OCI-M2 (cell line): ENCODE measurements around the gene LACRT.
"Not testable (repeated sequence)": the region's sequence is repeated elsewhere in the genome, so short reads cannot be mapped to it uniquely, and the experiment has no call there.

Experiments used
- DNase-seq: peaks from one replicate; lab custom pipeline; 2025; ENCODE audit not compliant: unreplicated experiment; lab: John Stamatoyannopoulos, UW

The LACRT gene

GRCh38 chr12:54641089-54641488 lies 6.4 kb upstream of the LACRT start:
- no peak for DNase-seq

- DNase-seq: not testable (repeated sequence)
These were observed 4.4 kb upstream of the LACRT start for GRCh38 chr12:54639112-54639511.

GRCh38 chr12:54631988-54632728 lies 2.5 kb downstream of the LACRT start:
- DNase-seq: no peak

- no peak for DNase-seq
These were observed 3.1 kb downstream of the LACRT start for GRCh38 chr12:54631551-54631950.

- no peak for DNase-seq
These were observed 4.8 kb downstream of the LACRT start for GRCh38 chr12:54629925-54630324.

- no peak for DNase-seq
These were observed 6.4 kb downstream of the LACRT start for GRCh38 chr12:54628186-54628846.

- no peak for DNase-seq
These were observed 7.4 kb downstream of the LACRT start for GRCh38 chr12:54627304-54627703.

GRCh38 chr12:54625598-54625997 lies 9.1 kb downstream of the LACRT start:
- no peak for DNase-seq

GRCh38 chr12:54624315-54625279 lies 10.1 kb downstream of the LACRT start:
- no peak for DNase-seq

GRCh38 chr12:54622463-54623183 lies 12.1 kb downstream of the LACRT start:
- no peak for DNase-seq

GRCh38 chr12:54616933-54617680 lies 17.6 kb downstream of the LACRT start:
- no peak for DNase-seq

GRCh38 chr12:54612225-54612750 lies 22.4 kb downstream of the LACRT start:
- no peak for DNase-seq

- no peak for DNase-seq
These were observed 23.0 kb downstream of the LACRT start for GRCh38 chr12:54611715-54612149.

- DNase-seq: no peak
These were observed 25.9 kb downstream of the LACRT start for GRCh38 chr12:54608769-54609168.

GRCh38 chr12:54608156-54608555 lies 26.5 kb downstream of the LACRT start:
- DNase-seq: no peak

GRCh38 chr12:54606556-54606955 lies 28.1 kb downstream of the LACRT start:
- no peak for DNase-seq

GRCh38 chr12:54605138-54605970 lies 29.3 kb downstream of the LACRT start:
- DNase-seq: no peak

- DNase-seq: no peak
These were observed 30.3 kb downstream of the LACRT start for GRCh38 chr12:54604436-54604835.

GRCh38 chr12:54603872-54604271 lies 30.8 kb downstream of the LACRT start:
- DNase-seq: no peak
